Measurements from ENCODE around the gene SMCR8.
"Not testable (repeated sequence)": the region's sequence is repeated elsewhere in the genome, so short reads cannot be mapped to it uniquely, and the experiment has no call there.

Gene SMCR8

DNA sequence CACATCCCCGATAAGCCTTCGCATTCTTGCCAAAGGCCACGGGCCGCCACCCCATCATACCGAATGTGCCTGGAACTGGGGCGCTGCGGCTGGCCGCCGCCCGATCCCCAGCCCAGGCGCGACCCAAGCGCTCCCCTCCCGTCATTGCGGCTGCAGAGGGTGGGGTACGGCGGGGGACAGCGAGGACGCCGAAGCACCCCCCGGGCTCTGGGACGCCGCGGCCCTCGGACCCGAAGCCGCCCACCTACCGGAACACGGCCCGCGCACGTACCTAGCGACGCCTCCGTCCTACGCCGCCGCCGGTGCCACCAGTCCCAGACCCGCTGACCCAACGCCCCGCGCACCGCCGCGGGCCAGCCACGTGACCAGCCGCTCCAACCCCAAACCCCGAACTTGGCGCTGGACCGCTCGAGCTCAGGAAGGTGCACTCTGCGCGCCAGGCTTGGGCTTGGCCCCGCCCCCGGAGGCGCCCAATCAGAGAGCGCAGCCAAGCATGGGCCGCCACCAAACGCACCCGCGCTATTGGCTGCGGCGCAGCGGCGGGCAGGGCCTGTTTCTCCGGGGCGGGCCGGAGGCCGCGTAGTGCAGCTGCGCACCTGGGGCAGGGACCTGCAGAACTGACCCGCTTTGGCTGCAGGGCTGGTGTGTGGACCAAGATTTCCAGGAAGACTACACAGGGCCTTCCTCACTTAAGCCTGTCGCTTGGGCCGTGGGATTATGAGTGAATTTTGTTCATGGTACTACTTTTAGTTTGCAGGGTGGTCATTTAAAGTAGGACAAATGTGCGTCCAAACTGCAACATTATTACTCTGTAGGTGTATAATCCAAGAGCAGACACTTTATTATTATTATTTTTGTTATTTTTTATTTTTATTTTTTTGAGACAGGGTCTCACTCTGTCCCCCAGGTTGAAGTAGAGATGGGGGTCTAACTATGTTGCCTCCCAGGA lies 48.3 kb downstream of the SMCR8 start, which contains the start of gene SHMT1:
TSS of gene SHMT1 (minus strand) at position 450 of the 949 bp plus-strand sequence. CDS start 7,569 bp downstream, outside the sequence.
- DNase-seq: peak; percentile 97 to 98

DNA sequence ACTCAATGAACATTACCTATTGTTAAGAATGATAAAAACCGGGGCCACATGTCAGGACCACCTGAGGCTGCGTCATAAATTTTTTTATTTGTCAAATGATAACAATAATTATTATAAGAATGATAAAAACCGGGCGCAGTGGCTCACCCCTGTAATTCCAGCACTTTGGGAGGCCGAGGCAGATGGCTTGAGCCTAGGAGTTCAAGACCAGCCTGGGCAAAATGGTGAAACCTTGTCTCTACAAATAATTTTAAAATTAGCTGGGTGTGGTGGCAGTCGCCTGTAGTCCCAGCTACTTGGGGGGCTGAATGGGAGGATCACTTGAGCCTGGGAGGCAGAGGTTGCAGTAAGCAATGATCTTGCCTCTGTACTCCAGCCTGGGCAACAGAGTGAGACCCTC lies 49.1 kb downstream of the SMCR8 start:
- no peak for DNase-seq

DNA sequence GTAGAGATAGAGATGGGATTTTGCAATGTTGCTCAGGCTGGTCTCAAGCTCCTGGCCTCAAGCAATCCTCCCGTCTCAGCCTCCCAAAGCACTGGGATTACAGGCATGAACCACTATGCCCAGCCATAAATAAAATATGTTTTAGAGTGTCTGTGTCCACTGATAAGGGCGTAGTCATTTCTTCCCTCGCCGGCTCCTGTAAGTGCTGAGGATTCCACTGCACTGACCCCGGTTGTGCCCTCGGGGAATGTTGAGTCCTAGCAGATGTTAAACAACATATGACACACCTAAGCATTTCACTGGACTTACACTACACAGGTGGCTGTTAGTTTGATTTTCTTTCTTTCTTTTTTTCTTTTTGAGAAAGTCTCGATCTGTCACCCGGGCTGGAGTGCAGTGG lies 53.9 kb downstream of the SMCR8 start:
- no peak for DNase-seq

DNA sequence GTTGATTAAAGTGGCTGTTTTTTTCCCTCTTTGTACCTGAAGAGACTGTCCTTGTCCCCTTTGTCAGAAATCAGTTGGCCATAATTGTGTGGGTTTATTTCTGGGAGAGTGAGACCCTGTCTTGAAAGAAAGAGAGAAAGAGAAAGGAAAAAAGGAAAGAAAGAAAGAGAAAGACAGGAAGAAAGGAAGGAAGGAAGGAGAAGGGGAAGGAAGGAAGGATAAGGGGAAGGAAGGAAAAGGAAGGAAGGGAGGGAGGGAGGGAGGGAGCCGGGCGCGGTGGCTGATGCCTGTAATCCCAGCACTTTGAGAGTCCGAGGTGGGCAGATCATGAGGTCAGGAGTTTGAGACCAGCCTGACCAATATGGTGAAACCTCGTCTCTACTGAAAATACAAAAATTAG lies 55.7 kb downstream of the SMCR8 start:
- DNase-seq: no peak

DNA sequence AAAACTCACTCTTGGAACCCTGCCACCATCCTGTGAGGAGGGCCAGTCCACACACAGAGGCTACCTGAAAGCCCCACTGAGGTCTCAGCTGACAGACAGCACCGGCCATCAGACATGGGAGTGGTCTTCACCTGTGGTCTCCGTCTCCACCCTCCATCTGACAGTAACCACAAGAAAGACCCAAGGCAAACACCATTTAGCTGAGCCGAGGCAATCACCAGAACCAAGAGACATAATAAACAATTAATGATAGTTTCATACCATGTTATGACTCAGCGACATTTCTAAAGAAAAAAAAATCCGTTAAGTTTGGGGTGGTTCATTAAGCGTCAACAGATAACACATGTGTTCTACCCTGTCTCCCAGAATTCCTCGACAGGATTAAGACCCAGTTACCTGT lies 56.4 kb downstream of the SMCR8 start:
- no peak for DNase-seq

DNA sequence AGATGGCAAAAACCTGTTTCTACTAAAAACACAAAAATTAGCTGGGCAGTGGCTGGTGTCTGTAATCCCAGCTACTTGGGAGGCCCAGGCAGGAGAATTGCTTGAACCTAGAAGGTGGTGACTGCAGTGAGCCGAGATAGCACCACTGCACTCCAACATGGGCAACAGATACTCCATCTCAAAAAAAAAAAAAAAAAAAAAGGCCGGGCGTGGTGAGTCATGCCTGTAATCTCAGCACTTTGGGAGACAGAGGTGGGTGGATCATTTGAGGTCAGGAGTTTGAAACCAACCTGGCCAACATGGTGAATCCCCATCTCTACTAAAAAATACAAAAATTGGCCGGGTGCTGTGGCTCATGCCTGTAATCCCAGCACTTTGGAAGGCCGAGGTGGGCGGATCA lies 58.1 kb downstream of the SMCR8 start:
- DNase-seq: not testable (repeated sequence)

DNA sequence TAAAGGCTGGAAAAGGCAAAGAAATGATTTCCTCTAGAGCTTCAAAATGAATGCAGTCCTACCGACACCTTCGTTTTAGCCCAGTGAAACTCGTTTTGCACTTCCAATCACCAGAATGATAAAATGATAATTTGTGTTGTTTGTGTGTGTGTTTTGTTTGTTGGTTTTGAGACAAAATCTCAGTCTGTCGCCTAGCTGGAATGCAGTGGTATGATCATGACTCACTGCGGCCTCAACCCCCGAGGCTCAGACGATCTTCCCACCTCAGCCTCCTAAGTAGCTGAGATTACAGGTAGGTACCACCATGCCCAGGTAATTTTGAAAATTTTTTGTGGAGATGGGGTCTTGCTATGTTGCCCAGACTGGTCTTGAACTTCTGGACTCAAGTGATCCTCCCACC lies 59.1 kb downstream of the SMCR8 start:
- no peak for DNase-seq
